GM21786 (cell line): ENCODE measurements around the gene UBD.

Source experiments
- ATAC-seq: cut with Tn5 transposase; IDR thresholded peaks from one replicate; pipeline ENCODE4 v1.9.1; 2021; ENCODE audit not compliant: unreplicated experiment

The UBD gene

GRCh38 chr6:29559524-29560287 is at the start of gene UBD:
Gene UBD (minus strand): TSS chr6:29559732. CDS start chr6:29559701, 31 bp downstream.
- ATAC-seq: no peak

GRCh38 chr6:29608131-29608530 is 48.6 kb upstream of the UBD start:
- no peak for ATAC-seq

- ATAC-seq: no peak
Observed at GRCh38 chr6:29603930-29604329, 44.4 kb upstream of the UBD start.

- ATAC-seq: no peak
Observed at GRCh38 chr6:29603456-29603855, 43.9 kb upstream of the UBD start.

GRCh38 chr6:29602564-29603361 is 43.2 kb upstream of the UBD start:
- no peak for ATAC-seq

- ATAC-seq: no peak
Observed at GRCh38 chr6:29598172-29598747, 38.7 kb upstream of the UBD start.

GRCh38 chr6:29597184-29597583 is 37.7 kb upstream of the UBD start:
- no peak for ATAC-seq

- ATAC-seq: no peak
Observed at GRCh38 chr6:29596381-29596900, 36.9 kb upstream of the UBD start.

GRCh38 chr6:29593199-29593855 is 33.8 kb upstream of the UBD start:
- ATAC-seq: no peak

GRCh38 chr6:29591677-29592076 is 32.1 kb upstream of the UBD start:
- ATAC-seq: no peak

- ATAC-seq: no peak
Observed at GRCh38 chr6:29590218-29590808, 30.8 kb upstream of the UBD start.

- ATAC-seq: no peak
Observed at GRCh38 chr6:29589423-29590048, 30.0 kb upstream of the UBD start.

GRCh38 chr6:29584821-29585220 is 25.3 kb upstream of the UBD start, which contains the start of gene OR2H2:
Gene OR2H2 (plus strand): TSS chr6:29585121. CDS start chr6:29587945, 2,824 bp downstream.
- no peak for ATAC-seq

GRCh38 chr6:29577544-29577943 is 18.0 kb upstream of the UBD start:
- no peak for ATAC-seq

GRCh38 chr6:29576056-29576455 is 16.5 kb upstream of the UBD start:
- ATAC-seq: no peak

- ATAC-seq: no peak
Observed at GRCh38 chr6:29567991-29568390, 8.5 kb upstream of the UBD start.

GRCh38 chr6:29567541-29567940 is 8.0 kb upstream of the UBD start:
- ATAC-seq: no peak

GRCh38 chr6:29566856-29567255 is 7.3 kb upstream of the UBD start:
- ATAC-seq: no peak

- ATAC-seq: no peak
Observed at GRCh38 chr6:29564875-29565274, 5.3 kb upstream of the UBD start.

GRCh38 chr6:29563435-29563965 is 4.0 kb upstream of the UBD start:
- ATAC-seq: no peak
